Fibroblast of lung (primary cell): Measurements from ENCODE around the gene CFAP91. TPM values are rescaled to one million over a fixed set of nuclear protein-coding genes. Genes with fewer than 3 reads are reported as not detected.
A peak's percentile ranks its signal among the peaks of the same experiment; 100 is the strongest.

Experiments used
- DNase-seq, 2 donors: peaks; one replicate each; pipeline versions ENCODE4 v3.0.0 to v3.0.0-alpha.2; 2010; ENCODE audit warnings: low read depth in 2 of 2
- H2AFZ ChIP-seq: 2 replicates; pipeline ENCODE4 v1.5.1; 2012; ENCODE audit warnings: low read length, control low read depth, inconsistent platforms
- H3K27ac ChIP-seq: 2 replicates; pipeline ENCODE4 v1.5.1; 2011; ENCODE audit warnings: low read length, control low read depth; ENCODE audit not compliant: insufficient read depth
- H3K27me3 ChIP-seq: 2 replicates; pipeline ENCODE4 v1.5.1; 2011; ENCODE audit warnings: mild to moderate bottlenecking, low read length; ENCODE audit not compliant: control insufficient read depth, insufficient read depth
- H3K36me3 ChIP-seq: 2 replicates; pipeline ENCODE4 v1.5.1; 2011; ENCODE audit warnings: low read length; ENCODE audit not compliant: control insufficient read depth, insufficient read depth
- H3K4me1 ChIP-seq: 2 replicates; pipeline ENCODE4 v1.5.1; 2011; ENCODE audit warnings: low read length; ENCODE audit not compliant: control insufficient read depth, insufficient read depth; ENCODE audit errors: extremely low read depth
- H3K4me2 ChIP-seq: 2 replicates; pipeline ENCODE4 v1.5.1; 2011; ENCODE audit warnings: low read length, control low read depth; ENCODE audit not compliant: insufficient read depth; ENCODE audit errors: extremely low read depth
- H3K4me3 ChIP-seq, 4 experiments: fragments of 200-600 bp in 1 of 4; sonication (generic) in 1 of 4; replicated peaks in 1 of 4; 2 replicates each; pipeline ENCODE4 v1.5.1; 2011 to 2016; ENCODE audit warnings: low read length in 4 of 4, low read depth in 3 of 4, mild to moderate bottlenecking in 3 of 4, control low read depth in 2 of 4, inconsistent platforms in 1 of 4, mixed read lengths in 1 of 4; ENCODE audit not compliant: insufficient read depth in 1 of 4; ENCODE audit errors: control extremely low read depth in 1 of 4
- H3K79me2 ChIP-seq: 2 replicates; pipeline ENCODE4 v1.5.1; 2012; ENCODE audit warnings: mild to moderate bottlenecking, low read length, inconsistent platforms; ENCODE audit not compliant: control insufficient read depth, insufficient read depth
- H3K9ac ChIP-seq: 2 replicates; pipeline ENCODE4 v1.5.1; 2011; ENCODE audit warnings: mild to moderate bottlenecking, low read length, control low read depth; ENCODE audit not compliant: insufficient read depth
- H3K9me3 ChIP-seq: 2 replicates; pipeline ENCODE4 v1.5.1; 2012; ENCODE audit warnings: low read depth, low read length; ENCODE audit not compliant: control insufficient read depth, insufficient read depth
- H4K20me1 ChIP-seq: 2 replicates; pipeline ENCODE4 v1.5.1; 2011; ENCODE audit warnings: low read length; ENCODE audit not compliant: control insufficient read depth, insufficient read depth; ENCODE audit errors: extremely low read depth
- EZH2 ChIP-seq: IDR thresholded peaks from 2 replicates; pipeline ENCODE4 v1.5.1; 2012; ENCODE audit warnings: low read length, control low read depth, mild to moderate bottlenecking; ENCODE audit errors: missing control alignments
- polyA minus RNA-seq: library from RNA; depleted of rRNA, polyadenylated mRNA; stranded (reverse); fragments of >200 nt; gene quantifications from 2 replicates; pipeline ENCODE4 v1.2.3, GENCODE V29; 2011; ENCODE audit warnings: low replicate concordance
- polyA plus RNA-seq, 2 donors: library from polyadenylated mRNA; depleted of rRNA in 1 of 2; stranded (reverse) in 1 of 2; unstranded in 1 of 2; fragments of >200 nt; gene quantifications; 2 replicates each; pipeline ENCODE4 v1.2.1, GENCODE V29; 2011 to 2012; ENCODE audit warnings: missing spikeins in 1 of 2
- total RNA-seq: library from RNA; depleted of rRNA; stranded (reverse); fragments of >200 nt; gene quantifications from 2 replicates; pipeline ENCODE4 v1.2.1, GENCODE V29; 2014
- TF ChIP-seq, protein P1 (sequence below), 2 donors: IDR thresholded peaks in 1 of 2; conservative IDR thresholded peaks in 1 of 2; 1 replicate in 1 of 2; 2 replicates in 1 of 2; pipeline ENCODE4 v1.5.1; 2011 to 2012; ENCODE audit warnings: low read length in 2 of 2, control low read depth in 1 of 2, inconsistent platforms in 1 of 2, low read depth in 1 of 2, mild to moderate bottlenecking in 1 of 2

Gene CFAP91
- total RNA-seq, result 0.17 and 0.77 TPM in 2 replicates
- 0.02 and 0.10 TPM in 2 replicates for polyA plus RNA-seq
- polyA plus RNA-seq (2012), result not detected in 2 replicates
- not detected in 2 replicates for polyA minus RNA-seq

DNA sequence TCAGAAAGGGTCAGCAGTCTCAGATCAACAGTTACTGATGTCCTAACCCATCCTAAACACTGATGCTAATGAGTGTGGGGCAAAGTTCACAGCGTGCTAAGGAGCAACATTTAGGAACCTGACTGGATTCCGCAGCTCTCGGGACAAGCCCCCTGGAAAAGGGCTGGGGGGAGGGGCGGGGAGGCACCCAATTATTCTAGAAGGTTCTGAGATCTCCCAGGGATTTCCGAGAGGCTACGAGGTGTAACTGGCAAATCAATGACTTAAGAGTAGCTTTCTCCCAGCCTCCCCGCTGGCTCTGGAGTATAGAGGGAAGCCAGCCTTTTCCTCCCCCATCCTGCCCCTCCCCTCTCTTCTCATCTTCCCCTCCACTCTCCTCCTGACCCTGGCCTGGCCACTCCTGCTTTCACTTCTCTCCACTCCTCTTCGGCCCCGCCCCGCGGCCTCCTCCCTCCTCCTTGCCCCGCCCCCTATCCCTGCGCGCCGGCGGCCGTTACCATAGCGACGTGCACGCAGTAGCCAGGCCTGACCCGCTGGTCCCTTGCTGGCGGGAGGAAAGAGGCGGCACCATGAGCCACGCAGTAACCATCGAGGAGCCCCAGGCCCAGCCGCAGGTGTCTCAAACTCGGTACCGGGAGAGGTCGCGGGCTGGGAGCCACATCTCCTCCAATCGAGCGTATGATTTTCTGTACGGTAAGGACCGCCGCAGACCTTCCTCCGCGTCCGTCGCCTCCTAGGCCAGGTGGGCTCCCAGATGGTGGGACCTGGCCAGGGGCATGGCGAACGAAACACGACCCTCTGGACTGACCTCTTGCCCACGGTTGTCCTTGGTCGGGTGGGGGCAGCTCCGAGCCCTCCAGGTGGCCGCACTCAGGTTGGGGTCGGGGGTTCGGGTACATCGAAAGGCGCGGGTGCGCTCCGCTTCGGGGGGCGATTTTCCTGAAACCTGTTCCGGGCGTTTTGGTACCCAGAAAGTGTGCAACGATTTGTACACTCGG, at the start of gene CFAP91:
Gene CFAP91, plus strand, starts transcription at position 493 of the 998 bp plus-strand sequence. Its CDS starts 77 bp downstream, at position 570.
- H3K4me1 ChIP-seq, result peaks cover 6% of the 10 kb centered on the region
- DNase-seq, result peak; percentile 90 to 93

GRCh38 chr3:119653876-119654275, 48.9 kb upstream of the CFAP91 start:
- H3K79me2 ChIP-seq, result no peaks in the 10 kb centered on the region
- no peaks in the 10 kb centered on the region for H3K27me3 ChIP-seq
- TF ChIP-seq, protein P1, sequence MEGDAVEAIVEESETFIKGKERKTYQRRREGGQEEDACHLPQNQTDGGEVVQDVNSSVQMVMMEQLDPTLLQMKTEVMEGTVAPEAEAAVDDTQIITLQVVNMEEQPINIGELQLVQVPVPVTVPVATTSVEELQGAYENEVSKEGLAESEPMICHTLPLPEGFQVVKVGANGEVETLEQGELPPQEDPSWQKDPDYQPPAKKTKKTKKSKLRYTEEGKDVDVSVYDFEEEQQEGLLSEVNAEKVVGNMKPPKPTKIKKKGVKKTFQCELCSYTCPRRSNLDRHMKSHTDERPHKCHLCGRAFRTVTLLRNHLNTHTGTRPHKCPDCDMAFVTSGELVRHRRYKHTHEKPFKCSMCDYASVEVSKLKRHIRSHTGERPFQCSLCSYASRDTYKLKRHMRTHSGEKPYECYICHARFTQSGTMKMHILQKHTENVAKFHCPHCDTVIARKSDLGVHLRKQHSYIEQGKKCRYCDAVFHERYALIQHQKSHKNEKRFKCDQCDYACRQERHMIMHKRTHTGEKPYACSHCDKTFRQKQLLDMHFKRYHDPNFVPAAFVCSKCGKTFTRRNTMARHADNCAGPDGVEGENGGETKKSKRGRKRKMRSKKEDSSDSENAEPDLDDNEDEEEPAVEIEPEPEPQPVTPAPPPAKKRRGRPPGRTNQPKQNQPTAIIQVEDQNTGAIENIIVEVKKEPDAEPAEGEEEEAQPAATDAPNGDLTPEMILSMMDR (conservative IDR thresholded peaks at IDR 0.05 in 1 of 2, IDR thresholded peaks at IDR 0.05 in 1 of 2; ENCODE audit: low read depth in 1 of 2, low read length in 2 of 2), result no peak
- no peak for TF ChIP-seq EZH2
- no peaks in the 10 kb centered on the region for H4K20me1 ChIP-seq
- H3K4me2 ChIP-seq, result no peak overlapping the region
- no peak overlapping the region for H2AFZ ChIP-seq
- DNase-seq, result no peak
- H3K36me3 ChIP-seq, result no peaks in the 10 kb centered on the region
- no peak overlapping the region for H3K4me3 ChIP-seq
- H3K9ac ChIP-seq, result no peak overlapping the region
- H3K4me1 ChIP-seq, result no peaks in the 10 kb centered on the region
- no peak overlapping the region for H3K27ac ChIP-seq
- H3K9me3 ChIP-seq, result no peaks in the 10 kb centered on the region

More for the DNA sequence above, at the start of gene CFAP91:
- no peak for TF ChIP-seq EZH2
- TF ChIP-seq, protein P1 (conservative IDR thresholded peaks at IDR 0.05 in 1 of 2, IDR thresholded peaks at IDR 0.05 in 1 of 2; ENCODE audit: low read depth in 1 of 2, low read length in 2 of 2), result no peak
- H3K36me3 ChIP-seq, result no peaks in the 10 kb centered on the region
- H3K27me3 ChIP-seq, result peaks cover 7% of the 10 kb centered on the region
- peak within 1 kb of the TSS; percentile 41 for H3K27ac ChIP-seq
- peak within 1 kb of the TSS; percentile 47 to 71 (median 56) for H3K4me3 ChIP-seq
- peak within 1 kb of the TSS; percentile 87 for H2AFZ ChIP-seq
- H3K4me2 ChIP-seq, result peak within 1 kb of the TSS; percentile 96
- H3K79me2 ChIP-seq, result no peaks in the 10 kb centered on the region
- no peaks in the 10 kb centered on the region for H4K20me1 ChIP-seq
- no peaks in the 10 kb centered on the region for H3K9me3 ChIP-seq
- no peak within 1 kb of the TSS for H3K9ac ChIP-seq

DNA sequence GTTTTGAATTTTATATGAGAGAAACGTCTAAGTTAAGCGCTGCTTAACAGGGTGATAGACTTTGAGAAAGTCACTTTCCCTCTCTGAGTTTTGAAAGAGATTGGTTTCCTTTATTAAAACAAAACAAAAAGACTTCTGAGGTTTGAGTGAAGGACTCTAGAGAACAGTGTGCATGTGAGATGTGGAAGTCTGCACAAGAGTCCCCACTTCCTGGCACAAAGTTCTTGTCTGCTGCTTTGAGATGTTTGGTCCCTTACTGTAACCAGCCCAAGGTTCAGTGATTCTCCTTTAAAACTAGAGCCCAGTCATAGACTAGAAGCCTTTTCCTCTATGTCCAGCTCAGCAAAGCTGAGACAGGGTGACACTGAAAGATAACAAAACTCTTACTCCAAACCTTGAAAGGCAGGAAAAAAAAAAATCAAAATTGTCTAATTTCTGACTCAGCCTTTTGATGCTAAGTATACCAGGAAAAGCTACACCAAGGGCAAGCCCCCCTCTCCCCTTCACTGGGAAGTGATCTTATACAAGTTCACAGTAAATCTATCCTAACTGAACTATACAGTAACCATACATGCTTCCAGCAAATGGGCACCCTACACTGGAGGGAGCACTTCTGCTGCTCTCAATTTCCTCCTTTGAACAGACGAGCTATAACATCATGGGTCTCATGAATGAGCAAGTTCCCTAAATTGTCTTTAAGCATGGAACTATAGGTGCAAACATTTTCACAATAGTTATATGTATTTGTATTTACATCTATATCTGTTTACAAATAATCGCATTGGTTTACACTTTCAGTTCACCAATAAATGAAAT, 44.7 kb upstream of the CFAP91 start:
- TF ChIP-seq EZH2, result no peak
- TF ChIP-seq, protein P1 (conservative IDR thresholded peaks at IDR 0.05 in 1 of 2, IDR thresholded peaks at IDR 0.05 in 1 of 2; ENCODE audit: low read depth in 1 of 2, low read length in 2 of 2), result no peak
- Histone ChIP-seq H2AFZ (no peak overlapping the region), H3K4me1 (no peaks in the 10 kb centered on the region), H3K27me3 (no peaks in the 10 kb centered on the region), H3K4me2 (no peak overlapping the region), H3K79me2 (no peaks in the 10 kb centered on the region), H4K20me1 (no peaks in the 10 kb centered on the region), H3K27ac (no peak overlapping the region), H3K36me3 (no peaks in the 10 kb centered on the region), H3K9me3 (no peaks in the 10 kb centered on the region), H3K9ac (no peak overlapping the region), H3K4me3 (no peak overlapping the region)
- DNase-seq, result no peak
